ENCODE results near the gene MGAT3. TPM values are rescaled to one million over a fixed set of nuclear protein-coding genes. Genes with fewer than 3 reads are reported as not detected.
A peak's percentile ranks its signal among the peaks of the same experiment; 100 is the strongest.

The MGAT3 gene
- total and polyA plus RNA-seq, 2 of the 13 experiments (the other 11 are each of a cell fraction or from before 2014, with no cell fraction given) = 0.11 to 0.15 TPM

DNA sequence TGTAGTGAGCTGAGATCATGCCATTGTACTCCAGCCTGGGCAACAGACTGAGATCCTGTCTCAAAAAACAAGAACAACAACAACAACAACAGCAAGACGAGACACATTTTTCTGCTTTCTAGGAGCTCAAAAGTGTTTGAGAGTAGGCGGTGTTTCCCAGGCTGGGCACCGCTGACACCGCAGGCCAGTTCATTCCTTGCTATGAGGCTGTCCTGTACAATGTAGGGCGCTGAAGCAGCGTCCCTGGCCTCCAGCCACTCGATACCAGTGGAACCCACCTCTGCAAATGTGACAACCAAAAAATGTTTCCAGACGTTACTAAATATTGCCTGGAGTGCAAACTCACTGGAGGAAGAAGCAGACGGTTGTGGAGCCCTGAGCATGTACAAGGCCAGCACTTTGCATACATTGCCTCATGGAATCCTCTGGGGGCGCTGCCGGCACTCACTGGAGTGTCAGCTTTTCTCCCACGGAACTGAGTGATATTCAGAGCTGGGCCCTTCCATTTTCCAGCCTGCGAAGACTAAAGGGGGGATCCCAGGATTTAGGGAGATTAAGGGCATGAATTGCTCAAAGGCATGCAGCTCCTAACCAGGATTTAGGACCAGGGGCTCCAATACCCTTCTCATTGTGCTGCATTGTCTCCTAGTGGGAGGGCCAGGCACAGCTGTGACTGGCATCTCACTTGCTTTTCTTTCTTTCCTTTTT is 39.5 kb downstream of the MGAT3 start (continued):
- TF ChIP-seq, protein P1, sequence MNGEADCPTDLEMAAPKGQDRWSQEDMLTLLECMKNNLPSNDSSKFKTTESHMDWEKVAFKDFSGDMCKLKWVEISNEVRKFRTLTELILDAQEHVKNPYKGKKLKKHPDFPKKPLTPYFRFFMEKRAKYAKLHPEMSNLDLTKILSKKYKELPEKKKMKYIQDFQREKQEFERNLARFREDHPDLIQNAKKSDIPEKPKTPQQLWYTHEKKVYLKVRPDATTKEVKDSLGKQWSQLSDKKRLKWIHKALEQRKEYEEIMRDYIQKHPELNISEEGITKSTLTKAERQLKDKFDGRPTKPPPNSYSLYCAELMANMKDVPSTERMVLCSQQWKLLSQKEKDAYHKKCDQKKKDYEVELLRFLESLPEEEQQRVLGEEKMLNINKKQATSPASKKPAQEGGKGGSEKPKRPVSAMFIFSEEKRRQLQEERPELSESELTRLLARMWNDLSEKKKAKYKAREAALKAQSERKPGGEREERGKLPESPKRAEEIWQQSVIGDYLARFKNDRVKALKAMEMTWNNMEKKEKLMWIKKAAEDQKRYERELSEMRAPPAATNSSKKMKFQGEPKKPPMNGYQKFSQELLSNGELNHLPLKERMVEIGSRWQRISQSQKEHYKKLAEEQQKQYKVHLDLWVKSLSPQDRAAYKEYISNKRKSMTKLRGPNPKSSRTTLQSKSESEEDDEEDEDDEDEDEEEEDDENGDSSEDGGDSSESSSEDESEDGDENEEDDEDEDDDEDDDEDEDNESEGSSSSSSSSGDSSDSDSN (CRISPR knock-in tag; IDR thresholded peaks at IDR 0.05) = 0 out of 2 replicates have a peak, but pooled peaks have one; percentile 9
- TF ChIP-seq SALL1 (CRISPR knock-in tag; IDR thresholded peaks at IDR 0.05) = peak; percentile 32; the same call in 1 of the 2 replicates
- TF ChIP-seq FOXJ3 (CRISPR knock-in tag; IDR thresholded peaks at IDR 0.05; ENCODE audit: borderline replicate concordance) = no peak
- 0 out of 2 replicates have a peak, but pooled peaks have one; percentile 9 for TF ChIP-seq FOXA3 (CRISPR knock-in tag; IDR thresholded peaks at IDR 0.05)
- TF ChIP-seq TSC22D2 (CRISPR knock-in tag; IDR thresholded peaks at IDR 0.05; ENCODE audit: borderline replicate concordance) = no peak
- TF ChIP-seq PHF21A (CRISPR knock-in tag; IDR thresholded peaks at IDR 0.05) = peak; percentile 16; the same call in 1 of the 2 replicates
- TF ChIP-seq ZSCAN22 (CRISPR knock-in tag; IDR thresholded peaks at IDR 0.05) = no peak
- TF ChIP-seq, protein P2, sequence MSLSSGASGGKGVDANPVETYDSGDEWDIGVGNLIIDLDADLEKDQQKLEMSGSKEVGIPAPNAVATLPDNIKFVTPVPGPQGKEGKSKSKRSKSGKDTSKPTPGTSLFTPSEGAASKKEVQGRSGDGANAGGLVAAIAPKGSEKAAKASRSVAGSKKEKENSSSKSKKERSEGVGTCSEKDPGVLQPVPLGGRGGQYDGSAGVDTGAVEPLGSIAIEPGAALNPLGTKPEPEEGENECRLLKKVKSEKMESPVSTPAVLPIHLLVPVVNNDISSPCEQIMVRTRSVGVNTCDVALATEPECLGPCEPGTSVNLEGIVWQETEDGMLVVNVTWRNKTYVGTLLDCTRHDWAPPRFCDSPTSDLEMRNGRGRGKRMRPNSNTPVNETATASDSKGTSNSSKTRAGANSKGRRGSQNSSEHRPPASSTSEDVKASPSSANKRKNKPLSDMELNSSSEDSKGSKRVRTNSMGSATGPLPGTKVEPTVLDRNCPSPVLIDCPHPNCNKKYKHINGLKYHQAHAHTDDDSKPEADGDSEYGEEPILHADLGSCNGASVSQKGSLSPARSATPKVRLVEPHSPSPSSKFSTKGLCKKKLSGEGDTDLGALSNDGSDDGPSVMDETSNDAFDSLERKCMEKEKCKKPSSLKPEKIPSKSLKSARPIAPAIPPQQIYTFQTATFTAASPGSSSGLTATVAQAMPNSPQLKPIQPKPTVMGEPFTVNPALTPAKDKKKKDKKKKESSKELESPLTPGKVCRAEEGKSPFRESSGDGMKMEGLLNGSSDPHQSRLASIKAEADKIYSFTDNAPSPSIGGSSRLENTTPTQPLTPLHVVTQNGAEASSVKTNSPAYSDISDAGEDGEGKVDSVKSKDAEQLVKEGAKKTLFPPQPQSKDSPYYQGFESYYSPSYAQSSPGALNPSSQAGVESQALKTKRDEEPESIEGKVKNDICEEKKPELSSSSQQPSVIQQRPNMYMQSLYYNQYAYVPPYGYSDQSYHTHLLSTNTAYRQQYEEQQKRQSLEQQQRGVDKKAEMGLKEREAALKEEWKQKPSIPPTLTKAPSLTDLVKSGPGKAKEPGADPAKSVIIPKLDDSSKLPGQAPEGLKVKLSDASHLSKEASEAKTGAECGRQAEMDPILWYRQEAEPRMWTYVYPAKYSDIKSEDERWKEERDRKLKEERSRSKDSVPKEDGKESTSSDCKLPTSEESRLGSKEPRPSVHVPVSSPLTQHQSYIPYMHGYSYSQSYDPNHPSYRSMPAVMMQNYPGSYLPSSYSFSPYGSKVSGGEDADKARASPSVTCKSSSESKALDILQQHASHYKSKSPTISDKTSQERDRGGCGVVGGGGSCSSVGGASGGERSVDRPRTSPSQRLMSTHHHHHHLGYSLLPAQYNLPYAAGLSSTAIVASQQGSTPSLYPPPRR (CRISPR knock-in tag; IDR thresholded peaks at IDR 0.05; ENCODE audit: borderline replicate concordance) = no peak
- TF ChIP-seq, protein P3, sequence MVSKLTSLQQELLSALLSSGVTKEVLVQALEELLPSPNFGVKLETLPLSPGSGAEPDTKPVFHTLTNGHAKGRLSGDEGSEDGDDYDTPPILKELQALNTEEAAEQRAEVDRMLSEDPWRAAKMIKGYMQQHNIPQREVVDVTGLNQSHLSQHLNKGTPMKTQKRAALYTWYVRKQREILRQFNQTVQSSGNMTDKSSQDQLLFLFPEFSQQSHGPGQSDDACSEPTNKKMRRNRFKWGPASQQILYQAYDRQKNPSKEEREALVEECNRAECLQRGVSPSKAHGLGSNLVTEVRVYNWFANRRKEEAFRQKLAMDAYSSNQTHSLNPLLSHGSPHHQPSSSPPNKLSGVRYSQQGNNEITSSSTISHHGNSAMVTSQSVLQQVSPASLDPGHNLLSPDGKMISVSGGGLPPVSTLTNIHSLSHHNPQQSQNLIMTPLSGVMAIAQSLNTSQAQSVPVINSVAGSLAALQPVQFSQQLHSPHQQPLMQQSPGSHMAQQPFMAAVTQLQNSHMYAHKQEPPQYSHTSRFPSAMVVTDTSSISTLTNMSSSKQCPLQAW (CRISPR knock-in tag; IDR thresholded peaks at IDR 0.05) = 0 out of 2 replicates have a peak, but pooled peaks have one; percentile 18
- TF ChIP-seq, protein P4, sequence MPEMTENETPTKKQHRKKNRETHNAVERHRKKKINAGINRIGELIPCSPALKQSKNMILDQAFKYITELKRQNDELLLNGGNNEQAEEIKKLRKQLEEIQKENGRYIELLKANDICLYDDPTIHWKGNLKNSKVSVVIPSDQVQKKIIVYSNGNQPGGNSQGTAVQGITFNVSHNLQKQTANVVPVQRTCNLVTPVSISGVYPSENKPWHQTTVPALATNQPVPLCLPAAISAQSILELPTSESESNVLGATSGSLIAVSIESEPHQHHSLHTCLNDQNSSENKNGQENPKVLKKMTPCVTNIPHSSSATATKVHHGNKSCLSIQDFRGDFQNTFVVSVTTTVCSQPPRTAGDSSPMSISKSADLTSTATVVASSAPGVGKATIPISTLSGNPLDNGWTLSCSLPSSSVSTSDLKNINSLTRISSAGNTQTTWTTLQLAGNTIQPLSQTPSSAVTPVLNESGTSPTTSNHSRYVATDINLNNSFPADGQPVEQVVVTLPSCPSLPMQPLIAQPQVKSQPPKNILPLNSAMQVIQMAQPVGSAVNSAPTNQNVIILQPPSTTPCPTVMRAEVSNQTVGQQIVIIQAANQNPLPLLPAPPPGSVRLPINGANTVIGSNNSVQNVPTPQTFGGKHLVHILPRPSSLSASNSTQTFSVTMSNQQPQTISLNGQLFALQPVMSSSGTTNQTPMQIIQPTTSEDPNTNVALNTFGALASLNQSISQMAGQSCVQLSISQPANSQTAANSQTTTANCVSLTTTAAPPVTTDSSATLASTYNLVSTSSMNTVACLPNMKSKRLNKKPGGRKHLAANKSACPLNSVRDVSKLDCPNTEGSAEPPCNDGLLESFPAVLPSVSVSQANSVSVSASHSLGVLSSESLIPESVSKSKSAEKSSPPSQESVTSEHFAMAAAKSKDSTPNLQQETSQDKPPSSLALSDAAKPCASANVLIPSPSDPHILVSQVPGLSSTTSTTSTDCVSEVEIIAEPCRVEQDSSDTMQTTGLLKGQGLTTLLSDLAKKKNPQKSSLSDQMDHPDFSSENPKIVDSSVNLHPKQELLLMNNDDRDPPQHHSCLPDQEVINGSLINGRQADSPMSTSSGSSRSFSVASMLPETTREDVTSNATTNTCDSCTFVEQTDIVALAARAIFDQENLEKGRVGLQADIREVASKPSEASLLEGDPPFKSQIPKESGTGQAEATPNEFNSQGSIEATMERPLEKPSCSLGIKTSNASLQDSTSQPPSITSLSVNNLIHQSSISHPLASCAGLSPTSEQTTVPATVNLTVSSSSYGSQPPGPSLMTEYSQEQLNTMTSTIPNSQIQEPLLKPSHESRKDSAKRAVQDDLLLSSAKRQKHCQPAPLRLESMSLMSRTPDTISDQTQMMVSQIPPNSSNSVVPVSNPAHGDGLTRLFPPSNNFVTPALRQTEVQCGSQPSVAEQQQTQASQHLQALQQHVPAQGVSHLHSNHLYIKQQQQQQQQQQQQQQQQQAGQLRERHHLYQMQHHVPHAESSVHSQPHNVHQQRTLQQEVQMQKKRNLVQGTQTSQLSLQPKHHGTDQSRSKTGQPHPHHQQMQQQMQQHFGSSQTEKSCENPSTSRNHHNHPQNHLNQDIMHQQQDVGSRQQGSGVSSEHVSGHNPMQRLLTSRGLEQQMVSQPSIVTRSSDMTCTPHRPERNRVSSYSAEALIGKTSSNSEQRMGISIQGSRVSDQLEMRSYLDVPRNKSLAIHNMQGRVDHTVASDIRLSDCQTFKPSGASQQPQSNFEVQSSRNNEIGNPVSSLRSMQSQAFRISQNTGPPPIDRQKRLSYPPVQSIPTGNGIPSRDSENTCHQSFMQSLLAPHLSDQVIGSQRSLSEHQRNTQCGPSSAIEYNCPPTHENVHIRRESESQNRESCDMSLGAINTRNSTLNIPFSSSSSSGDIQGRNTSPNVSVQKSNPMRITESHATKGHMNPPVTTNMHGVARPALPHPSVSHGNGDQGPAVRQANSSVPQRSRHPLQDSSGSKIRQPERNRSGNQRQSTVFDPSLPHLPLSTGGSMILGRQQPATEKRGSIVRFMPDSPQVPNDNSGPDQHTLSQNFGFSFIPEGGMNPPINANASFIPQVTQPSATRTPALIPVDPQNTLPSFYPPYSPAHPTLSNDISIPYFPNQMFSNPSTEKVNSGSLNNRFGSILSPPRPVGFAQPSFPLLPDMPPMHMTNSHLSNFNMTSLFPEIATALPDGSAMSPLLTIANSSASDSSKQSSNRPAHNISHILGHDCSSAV (CRISPR knock-in tag; IDR thresholded peaks at IDR 0.05; ENCODE audit: borderline replicate concordance) = no peak
